ENCODE results near the gene PCDHGA3.
A peak's percentile ranks its signal among the peaks of the same experiment; 100 is the strongest.
"Not testable (repeated sequence)": the region's sequence is repeated elsewhere in the genome, so short reads cannot be mapped to it uniquely, and the experiment has no call there.

Gene PCDHGA3

GRCh38 chr5:141387557-141388311 lies 44.1 kb downstream of the PCDHGA3 start, which contains the start of gene PCDHGB4:
PCDHGB4 (plus strand) TSS chr5:141387698; CDS start chr5:141387885, 187 bp downstream.
- H3K4me3 ChIP-seq (ENCODE audit: low read length) = peak within 1 kb of the TSS; percentile 54
- peak; percentile 54 for DNase-seq (ENCODE audit: low read depth)
- TF ChIP-seq, protein P1, sequence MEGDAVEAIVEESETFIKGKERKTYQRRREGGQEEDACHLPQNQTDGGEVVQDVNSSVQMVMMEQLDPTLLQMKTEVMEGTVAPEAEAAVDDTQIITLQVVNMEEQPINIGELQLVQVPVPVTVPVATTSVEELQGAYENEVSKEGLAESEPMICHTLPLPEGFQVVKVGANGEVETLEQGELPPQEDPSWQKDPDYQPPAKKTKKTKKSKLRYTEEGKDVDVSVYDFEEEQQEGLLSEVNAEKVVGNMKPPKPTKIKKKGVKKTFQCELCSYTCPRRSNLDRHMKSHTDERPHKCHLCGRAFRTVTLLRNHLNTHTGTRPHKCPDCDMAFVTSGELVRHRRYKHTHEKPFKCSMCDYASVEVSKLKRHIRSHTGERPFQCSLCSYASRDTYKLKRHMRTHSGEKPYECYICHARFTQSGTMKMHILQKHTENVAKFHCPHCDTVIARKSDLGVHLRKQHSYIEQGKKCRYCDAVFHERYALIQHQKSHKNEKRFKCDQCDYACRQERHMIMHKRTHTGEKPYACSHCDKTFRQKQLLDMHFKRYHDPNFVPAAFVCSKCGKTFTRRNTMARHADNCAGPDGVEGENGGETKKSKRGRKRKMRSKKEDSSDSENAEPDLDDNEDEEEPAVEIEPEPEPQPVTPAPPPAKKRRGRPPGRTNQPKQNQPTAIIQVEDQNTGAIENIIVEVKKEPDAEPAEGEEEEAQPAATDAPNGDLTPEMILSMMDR (conservative IDR thresholded peaks at IDR 0.05; ENCODE audit: low read length) = peak; percentile 64

DNA sequence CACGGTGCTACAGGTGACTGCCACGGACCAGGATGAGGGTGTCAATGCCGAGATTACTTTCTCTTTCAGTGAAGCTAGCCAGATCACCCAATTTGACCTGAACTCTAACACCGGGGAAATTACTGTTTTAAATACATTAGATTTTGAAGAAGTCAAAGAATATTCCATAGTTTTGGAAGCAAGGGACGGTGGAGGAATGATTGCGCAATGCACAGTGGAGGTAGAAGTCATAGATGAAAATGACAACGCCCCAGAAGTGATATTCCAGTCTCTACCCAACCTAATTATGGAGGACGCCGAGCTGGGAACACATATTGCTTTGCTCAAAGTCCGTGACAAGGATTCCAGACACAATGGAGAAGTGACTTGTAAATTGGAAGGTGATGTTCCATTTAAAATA lies 45.0 kb downstream of the PCDHGA3 start:
- no peak overlapping the region; the same call in 1 of the 2 replicates for H3K4me3 ChIP-seq (ENCODE audit: low read length)
- TF ChIP-seq, protein P1 (conservative IDR thresholded peaks at IDR 0.05; ENCODE audit: low read length) = no peak
- no peak for DNase-seq (ENCODE audit: low read depth)

- no peak overlapping the region for H3K4me3 ChIP-seq (ENCODE audit: low read length)
- no peak for DNase-seq (ENCODE audit: low read depth)
- TF ChIP-seq, protein P1 (conservative IDR thresholded peaks at IDR 0.05; ENCODE audit: low read length) = no peak
These were observed 45.8 kb downstream of the PCDHGA3 start for GRCh38 chr5:141389153-141390042.

GRCh38 chr5:141392429-141393198 lies 49.0 kb downstream of the PCDHGA3 start, which contains the start of gene PCDHGA8:
PCDHGA8 (plus strand) TSS chr5:141392633; CDS start chr5:141392814, 181 bp downstream.
- H3K4me3 ChIP-seq (ENCODE audit: low read length) = peak within 1 kb of the TSS; percentile 9; the same call in 1 of the 2 replicates
- TF ChIP-seq, protein P1 (conservative IDR thresholded peaks at IDR 0.05; ENCODE audit: low read length) = peak; percentile 22
- DNase-seq (ENCODE audit: low read depth) = peak; percentile 41

- no peak overlapping the region for H3K4me3 ChIP-seq (ENCODE audit: low read length)
- TF ChIP-seq, protein P1 (conservative IDR thresholded peaks at IDR 0.05; ENCODE audit: low read length) = no peak
These were observed 49.6 kb downstream of the PCDHGA3 start for GRCh38 chr5:141393267-141393666.

DNA sequence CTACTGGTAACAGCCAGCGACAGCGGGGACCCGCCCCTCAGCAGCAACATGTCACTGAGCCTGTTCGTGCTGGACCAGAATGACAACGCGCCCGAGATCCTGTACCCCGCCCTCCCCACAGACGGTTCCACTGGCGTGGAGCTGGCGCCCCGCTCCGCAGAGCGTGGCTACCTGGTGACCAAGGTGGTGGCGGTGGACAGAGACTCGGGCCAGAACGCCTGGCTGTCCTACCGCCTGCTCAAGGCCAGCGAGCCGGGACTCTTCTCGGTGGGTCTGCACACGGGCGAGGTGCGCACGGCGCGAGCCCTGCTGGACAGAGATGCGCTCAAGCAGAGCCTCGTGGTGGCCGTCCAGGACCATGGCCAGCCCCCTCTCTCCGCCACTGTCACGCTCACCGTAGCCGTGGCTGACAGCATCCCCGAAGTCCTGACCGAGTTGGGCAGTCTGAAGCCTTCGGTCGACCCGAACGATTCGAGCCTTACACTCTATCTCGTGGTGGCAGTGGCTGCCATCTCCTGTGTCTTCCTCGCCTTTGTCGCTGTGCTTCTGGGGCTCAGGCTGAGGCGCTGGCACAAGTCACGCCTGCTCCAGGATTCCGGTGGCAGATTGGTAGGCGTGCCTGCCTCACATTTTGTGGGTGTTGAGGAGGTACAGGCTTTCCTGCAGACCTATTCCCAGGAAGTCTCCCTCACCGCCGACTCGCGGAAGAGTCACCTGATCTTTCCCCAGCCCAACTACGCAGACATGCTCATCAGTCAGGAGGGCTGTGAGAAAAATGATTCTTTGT lies 51.0 kb downstream of the PCDHGA3 start:
- H3K4me3 ChIP-seq (ENCODE audit: low read length); DNase-seq (ENCODE audit: low read depth): not testable (repeated sequence)

More at GRCh38 chr5:141393267-141393666, 49.6 kb downstream of the PCDHGA3 start:
- no peak for DNase-seq (ENCODE audit: low read depth)
